ENCODE data around the gene ROGDI.

- TF ChIP-seq EZH2 (IDR thresholded peaks at IDR 0.05) (no peak), EZH2phosphoT487 (IDR thresholded peaks at IDR 0.05) (no peak)
- TF ChIP-seq, protein P1, sequence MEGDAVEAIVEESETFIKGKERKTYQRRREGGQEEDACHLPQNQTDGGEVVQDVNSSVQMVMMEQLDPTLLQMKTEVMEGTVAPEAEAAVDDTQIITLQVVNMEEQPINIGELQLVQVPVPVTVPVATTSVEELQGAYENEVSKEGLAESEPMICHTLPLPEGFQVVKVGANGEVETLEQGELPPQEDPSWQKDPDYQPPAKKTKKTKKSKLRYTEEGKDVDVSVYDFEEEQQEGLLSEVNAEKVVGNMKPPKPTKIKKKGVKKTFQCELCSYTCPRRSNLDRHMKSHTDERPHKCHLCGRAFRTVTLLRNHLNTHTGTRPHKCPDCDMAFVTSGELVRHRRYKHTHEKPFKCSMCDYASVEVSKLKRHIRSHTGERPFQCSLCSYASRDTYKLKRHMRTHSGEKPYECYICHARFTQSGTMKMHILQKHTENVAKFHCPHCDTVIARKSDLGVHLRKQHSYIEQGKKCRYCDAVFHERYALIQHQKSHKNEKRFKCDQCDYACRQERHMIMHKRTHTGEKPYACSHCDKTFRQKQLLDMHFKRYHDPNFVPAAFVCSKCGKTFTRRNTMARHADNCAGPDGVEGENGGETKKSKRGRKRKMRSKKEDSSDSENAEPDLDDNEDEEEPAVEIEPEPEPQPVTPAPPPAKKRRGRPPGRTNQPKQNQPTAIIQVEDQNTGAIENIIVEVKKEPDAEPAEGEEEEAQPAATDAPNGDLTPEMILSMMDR (IDR thresholded peaks at IDR 0.05) = no peak
Measured at GRCh38 chr16:4753227-4753626, 49.2 kb downstream of the ROGDI start.
